Measurements from ENCODE around the gene ITLN2.
"Not testable (repeated sequence)": the region's sequence is repeated elsewhere in the genome, so short reads cannot be mapped to it uniquely, and the experiment has no call there.

- not testable (repeated sequence) for TF ChIP-seq CTCF (conservative IDR thresholded peaks at IDR 0.05); EZH2 (IDR thresholded peaks at IDR 0.05; ENCODE audit: low read depth)
Measured at GRCh38 chr1:160936666-160937065, 17.9 kb downstream of the ITLN2 start.

Data from PC-9 (cell line).